ENCODE data around the gene ETS1.

Gene ETS1

GRCh38 chr11:128477811-128478210 is 109.5 kb downstream of the ETS1 start:
- no peak for DNase-seq

- DNase-seq: no peak
Observed at GRCh38 chr11:128477278-128477677, 110.1 kb downstream of the ETS1 start.

- no peak for DNase-seq
Observed at GRCh38 chr11:128476729-128477128, 110.6 kb downstream of the ETS1 start.

- no peak for DNase-seq
Observed at GRCh38 chr11:128476049-128476448, 111.3 kb downstream of the ETS1 start.

GRCh38 chr11:128474036-128474874 is 113.1 kb downstream of the ETS1 start:
- no peak for DNase-seq

- no peak for DNase-seq
Observed at GRCh38 chr11:128473636-128474035, 113.7 kb downstream of the ETS1 start.

- DNase-seq: no peak
Observed at GRCh38 chr11:128472128-128473089, 114.9 kb downstream of the ETS1 start.

GRCh38 chr11:128471138-128471661 is 116.2 kb downstream of the ETS1 start:
- no peak for DNase-seq

- no peak for DNase-seq
Observed at GRCh38 chr11:128470081-128470480, 117.3 kb downstream of the ETS1 start.

- no peak for DNase-seq
Observed at GRCh38 chr11:128469220-128469619, 118.1 kb downstream of the ETS1 start.

- no peak for DNase-seq
Observed at GRCh38 chr11:128468111-128468510, 119.2 kb downstream of the ETS1 start.

- DNase-seq: peak; percentile 95
Observed at GRCh38 chr11:128467610-128468041, 119.7 kb downstream of the ETS1 start.

- no peak for DNase-seq
Observed at GRCh38 chr11:128467041-128467440, 120.3 kb downstream of the ETS1 start.

- DNase-seq: no peak
Observed at GRCh38 chr11:128465946-128466705, 121.2 kb downstream of the ETS1 start.

- no peak for DNase-seq
Observed at GRCh38 chr11:128465531-128465930, 121.8 kb downstream of the ETS1 start.

GRCh38 chr11:128464878-128465450 is 122.4 kb downstream of the ETS1 start:
- DNase-seq: no peak

GRCh38 chr11:128463979-128464378 is 123.4 kb downstream of the ETS1 start:
- DNase-seq: no peak

- DNase-seq: peak; percentile 44
Observed at GRCh38 chr11:128463371-128463829, 124.0 kb downstream of the ETS1 start.

- no peak for DNase-seq
Observed at GRCh38 chr11:128462922-128463321, 124.4 kb downstream of the ETS1 start.

GRCh38 chr11:128462189-128462588 is 125.2 kb downstream of the ETS1 start:
- no peak for DNase-seq

GRCh38 chr11:128458321-128458720 is 129.0 kb downstream of the ETS1 start:
- DNase-seq: peak; percentile 43

GRCh38 chr11:128457874-128458273 is 129.5 kb downstream of the ETS1 start:
- DNase-seq: no peak
